Retinal pigment epithelial cell (primary cell): ENCODE data around the gene OGT.
"Not testable (repeated sequence)": the region's sequence is repeated elsewhere in the genome, so short reads cannot be mapped to it uniquely, and the experiment has no call there.

Source experiments
- DNase-seq: peaks from one replicate; pipeline ENCODE4 v3.0.0-alpha.2; 2010; ENCODE audit warnings: low read depth
- H3K4me3 ChIP-seq: 2 replicates; pipeline ENCODE4 v1.5.1; 2011; ENCODE audit warnings: mild to moderate bottlenecking, low read length, control low read depth, moderate library complexity
- TF ChIP-seq, protein P1 (sequence below): conservative IDR thresholded peaks from 2 replicates; pipeline ENCODE4 v1.5.1; 2011; ENCODE audit warnings: low read depth, low read length, control low read depth, inconsistent platforms

The OGT gene

DNA sequence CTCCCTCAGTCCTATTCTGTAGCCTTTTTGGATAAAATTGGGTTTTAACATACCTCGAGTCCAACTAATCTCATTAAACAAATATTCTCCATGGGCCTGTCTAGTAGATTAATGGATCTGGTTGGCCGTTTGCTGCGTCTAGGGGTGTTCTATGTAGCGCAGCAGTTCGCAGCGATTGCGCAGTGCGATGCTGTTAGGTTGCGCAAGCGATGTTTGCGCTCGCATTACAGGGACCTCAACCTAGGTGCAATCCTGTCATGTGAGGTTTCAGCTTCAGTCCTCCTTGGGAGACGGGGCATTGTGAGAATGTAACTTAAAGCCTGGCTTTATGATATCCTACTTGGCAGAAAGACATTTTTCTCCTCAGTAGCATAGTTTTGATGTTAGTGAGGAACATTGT, 14.0 kb downstream of the OGT start:
- H3K4me3 ChIP-seq: no peak overlapping the region
- DNase-seq: no peak
- TF ChIP-seq, protein P1, sequence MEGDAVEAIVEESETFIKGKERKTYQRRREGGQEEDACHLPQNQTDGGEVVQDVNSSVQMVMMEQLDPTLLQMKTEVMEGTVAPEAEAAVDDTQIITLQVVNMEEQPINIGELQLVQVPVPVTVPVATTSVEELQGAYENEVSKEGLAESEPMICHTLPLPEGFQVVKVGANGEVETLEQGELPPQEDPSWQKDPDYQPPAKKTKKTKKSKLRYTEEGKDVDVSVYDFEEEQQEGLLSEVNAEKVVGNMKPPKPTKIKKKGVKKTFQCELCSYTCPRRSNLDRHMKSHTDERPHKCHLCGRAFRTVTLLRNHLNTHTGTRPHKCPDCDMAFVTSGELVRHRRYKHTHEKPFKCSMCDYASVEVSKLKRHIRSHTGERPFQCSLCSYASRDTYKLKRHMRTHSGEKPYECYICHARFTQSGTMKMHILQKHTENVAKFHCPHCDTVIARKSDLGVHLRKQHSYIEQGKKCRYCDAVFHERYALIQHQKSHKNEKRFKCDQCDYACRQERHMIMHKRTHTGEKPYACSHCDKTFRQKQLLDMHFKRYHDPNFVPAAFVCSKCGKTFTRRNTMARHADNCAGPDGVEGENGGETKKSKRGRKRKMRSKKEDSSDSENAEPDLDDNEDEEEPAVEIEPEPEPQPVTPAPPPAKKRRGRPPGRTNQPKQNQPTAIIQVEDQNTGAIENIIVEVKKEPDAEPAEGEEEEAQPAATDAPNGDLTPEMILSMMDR: no peak

DNA sequence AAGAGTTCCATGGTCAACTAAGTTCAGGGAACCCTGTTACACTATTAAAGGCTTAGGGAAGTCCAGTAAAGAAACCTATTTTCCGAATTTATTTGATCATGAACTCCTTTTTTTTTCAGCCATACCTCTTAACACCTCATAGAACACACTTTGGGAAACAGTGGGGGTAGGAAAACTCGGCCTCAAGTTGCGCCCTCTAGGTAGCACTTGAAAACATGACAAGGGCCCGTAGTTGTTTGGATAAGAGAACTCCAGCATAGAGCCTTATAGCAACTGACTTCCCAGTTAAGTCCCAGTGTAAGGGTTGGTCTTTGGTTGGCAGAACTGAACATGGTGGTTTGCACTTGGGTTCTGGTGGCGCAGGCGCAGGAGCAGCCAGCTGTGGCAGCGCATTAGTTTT, 14.4 kb downstream of the OGT start:
- TF ChIP-seq, protein P1: no peak
- no peak for DNase-seq
- no peak overlapping the region for H3K4me3 ChIP-seq

DNA sequence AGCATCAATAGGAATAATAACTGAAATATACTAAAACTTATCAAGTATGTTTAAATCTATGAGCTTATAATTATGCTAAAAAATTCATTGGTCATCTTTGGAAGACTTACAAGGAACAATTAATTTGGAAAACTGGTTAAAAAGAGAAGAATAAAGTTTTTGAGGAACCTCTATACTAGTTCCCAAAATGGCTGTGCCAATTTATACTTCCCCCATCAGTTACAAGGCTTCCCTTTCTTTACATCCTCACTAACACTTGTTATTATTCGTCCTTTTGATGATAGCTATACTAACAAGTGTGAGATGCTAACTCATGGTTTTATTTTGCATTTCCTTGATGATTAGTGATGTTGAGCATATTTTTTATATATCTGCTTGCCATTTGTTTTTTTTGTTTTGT, 17.1 kb downstream of the OGT start:
- TF ChIP-seq, protein P1: no peak
- no peak for DNase-seq
- H3K4me3 ChIP-seq: no peak overlapping the region

DNA sequence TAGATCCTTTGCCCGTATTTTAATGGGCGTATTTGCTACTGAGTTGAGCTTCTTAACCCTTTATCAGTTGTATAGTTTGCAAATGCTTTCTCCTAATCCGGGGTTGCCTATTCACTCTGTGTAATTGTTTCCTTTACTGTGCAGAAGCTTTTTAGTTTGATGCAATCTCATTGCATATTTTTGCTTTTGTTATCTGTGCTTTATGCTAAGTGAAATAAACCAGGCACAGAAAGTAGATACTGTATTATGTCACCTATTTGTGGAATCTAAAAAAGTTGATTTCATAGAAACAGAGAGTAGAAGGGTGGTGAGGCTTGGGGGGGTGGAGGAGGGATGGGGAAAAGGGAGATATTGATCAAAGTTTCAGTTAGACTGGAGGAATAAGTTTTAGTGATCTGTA, 17.7 kb downstream of the OGT start:
- TF ChIP-seq, protein P1: no peak
- no peak for DNase-seq
- no peak overlapping the region for H3K4me3 ChIP-seq

DNA sequence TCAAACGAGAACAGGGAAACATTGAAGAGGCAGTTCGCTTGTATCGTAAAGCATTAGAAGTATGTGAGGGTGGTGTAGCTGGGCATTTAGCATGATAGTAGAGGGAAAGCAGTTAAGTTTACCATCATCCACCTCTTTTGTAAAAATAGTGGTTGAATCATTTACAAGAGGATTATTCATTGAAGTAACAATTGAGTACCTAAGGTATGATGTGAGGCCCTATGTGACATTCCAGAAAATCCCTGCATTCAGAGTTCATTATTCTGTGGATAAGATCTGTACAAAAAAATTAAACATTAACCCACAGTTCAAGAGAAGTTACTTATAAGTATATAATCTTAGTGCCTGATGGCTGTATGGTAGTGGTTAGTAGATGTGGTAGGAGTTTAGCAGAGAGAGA, 23.1 kb downstream of the OGT start:
- DNase-seq: no peak
- no peak overlapping the region for H3K4me3 ChIP-seq
- TF ChIP-seq, protein P1: no peak

DNA sequence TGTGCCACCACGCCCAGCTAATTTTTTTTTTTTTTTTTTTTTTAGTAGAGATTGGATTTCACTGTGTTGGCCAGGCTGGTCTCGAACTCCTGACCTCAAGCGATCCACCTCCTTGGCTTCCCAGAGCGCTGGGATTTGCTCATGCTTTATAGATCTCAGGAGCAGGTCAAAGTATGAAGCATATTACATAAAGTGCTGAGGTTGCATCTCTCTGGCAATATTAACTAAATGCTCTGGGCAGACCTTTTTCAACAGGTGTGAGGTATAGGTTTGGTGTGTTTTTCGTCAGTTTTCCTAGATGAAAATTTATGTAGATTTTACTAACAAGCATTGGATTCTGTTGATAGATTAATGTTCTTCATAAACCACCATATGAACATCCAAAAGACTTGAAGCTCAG, 26.0 kb downstream of the OGT start:
- H3K4me3 ChIP-seq: no peak overlapping the region
- TF ChIP-seq, protein P1: no peak
- no peak for DNase-seq

DNA sequence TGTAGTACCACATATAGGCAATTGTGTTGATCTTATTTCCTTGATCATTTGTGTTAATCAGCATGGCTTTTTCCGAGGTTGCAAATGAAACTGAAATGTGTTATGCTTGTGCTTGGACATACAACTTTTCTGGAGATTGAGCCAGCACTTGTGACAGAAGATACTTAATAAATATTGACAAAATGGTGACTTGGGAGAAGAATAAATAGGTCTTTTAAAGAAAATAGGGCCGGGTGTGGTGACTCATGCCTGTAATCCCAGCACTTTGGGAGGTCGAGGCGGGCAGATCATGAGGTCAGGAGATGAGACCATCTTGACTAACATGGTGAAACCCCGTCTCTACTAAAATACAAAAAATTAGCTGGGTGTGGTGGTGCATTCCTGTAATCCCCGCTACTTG, 26.9 kb downstream of the OGT start:
- DNase-seq, H3K4me3 ChIP-seq: not testable (repeated sequence)

DNA sequence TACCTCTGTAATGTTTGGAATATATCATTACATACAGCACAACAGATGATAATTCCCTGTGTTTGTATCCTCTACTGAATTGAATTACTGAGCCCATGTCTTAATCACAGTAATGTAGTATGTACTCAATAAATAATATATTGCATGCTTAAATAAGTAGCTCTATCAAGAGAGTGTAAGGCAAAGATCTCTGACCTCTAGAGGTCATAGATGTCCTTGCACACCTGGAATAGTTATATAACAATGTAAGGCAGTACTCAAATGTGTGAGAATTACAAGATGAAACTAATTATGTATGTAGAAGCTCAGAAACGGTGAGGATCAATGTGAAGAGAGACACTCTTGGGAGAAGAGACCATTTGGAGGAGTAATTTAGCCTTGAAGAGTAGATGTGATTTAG, 31.0 kb downstream of the OGT start:
- no peak overlapping the region for H3K4me3 ChIP-seq
- TF ChIP-seq, protein P1: no peak
- DNase-seq: no peak
